ENCODE measurements around the gene ZKSCAN2.

GRCh38 chr16:25217921-25218320 is 39.7 kb downstream of the ZKSCAN2 start:
- TF ChIP-seq CTCF (IDR thresholded peaks at IDR 0.05), result no peak
- TF ChIP-seq POLR2A (IDR thresholded peaks at IDR 0.05), result no peak
- TF ChIP-seq EP300 (IDR thresholded peaks at IDR 0.05), result no peak
